Measurements from ENCODE around the gene VPREB3. TPM values are rescaled to one million over a fixed set of nuclear protein-coding genes. Genes with fewer than 3 reads are reported as not detected.

The VPREB3 gene
- polyA plus RNA-seq, 1 experiment, result 0.21 TPM

- Histone ChIP-seq H3K4me3 (ENCODE audit: low read depth, low read length) (no peak overlapping the region), H3K36me3 (ENCODE audit: control insufficient read depth, insufficient read depth, low read length) (peaks cover 3% of the 10 kb centered on the region; the same call in 1 of the 2 replicates), H3K27me3 (ENCODE audit: control insufficient read depth, insufficient read depth, low read length) (no peaks in the 10 kb centered on the region)
- TF ChIP-seq, protein P1, sequence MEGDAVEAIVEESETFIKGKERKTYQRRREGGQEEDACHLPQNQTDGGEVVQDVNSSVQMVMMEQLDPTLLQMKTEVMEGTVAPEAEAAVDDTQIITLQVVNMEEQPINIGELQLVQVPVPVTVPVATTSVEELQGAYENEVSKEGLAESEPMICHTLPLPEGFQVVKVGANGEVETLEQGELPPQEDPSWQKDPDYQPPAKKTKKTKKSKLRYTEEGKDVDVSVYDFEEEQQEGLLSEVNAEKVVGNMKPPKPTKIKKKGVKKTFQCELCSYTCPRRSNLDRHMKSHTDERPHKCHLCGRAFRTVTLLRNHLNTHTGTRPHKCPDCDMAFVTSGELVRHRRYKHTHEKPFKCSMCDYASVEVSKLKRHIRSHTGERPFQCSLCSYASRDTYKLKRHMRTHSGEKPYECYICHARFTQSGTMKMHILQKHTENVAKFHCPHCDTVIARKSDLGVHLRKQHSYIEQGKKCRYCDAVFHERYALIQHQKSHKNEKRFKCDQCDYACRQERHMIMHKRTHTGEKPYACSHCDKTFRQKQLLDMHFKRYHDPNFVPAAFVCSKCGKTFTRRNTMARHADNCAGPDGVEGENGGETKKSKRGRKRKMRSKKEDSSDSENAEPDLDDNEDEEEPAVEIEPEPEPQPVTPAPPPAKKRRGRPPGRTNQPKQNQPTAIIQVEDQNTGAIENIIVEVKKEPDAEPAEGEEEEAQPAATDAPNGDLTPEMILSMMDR (IDR thresholded peaks at IDR 0.05; ENCODE audit: insufficient read depth, low read depth, low read length), result no peak
- no peak for DNase-seq (ENCODE audit: low read depth)
- POLR2A ChIA-PET, result no interaction called here
- CTCF ChIA-PET, result no interaction called here
Observed at GRCh38 chr22:23779731-23780130, 25.5 kb upstream of the VPREB3 start.

- Histone ChIP-seq H3K27me3 (ENCODE audit: control insufficient read depth, insufficient read depth, low read length) (no peaks in the 10 kb centered on the region), H3K4me3 (ENCODE audit: low read depth, low read length) (no peak overlapping the region), H3K36me3 (ENCODE audit: control insufficient read depth, insufficient read depth, low read length) (peaks cover 1% of the 10 kb centered on the region; the same call in 1 of the 2 replicates)
- POLR2A ChIA-PET, result no interaction called here
- CTCF ChIA-PET, result no interaction called here
- TF ChIP-seq, protein P1 (IDR thresholded peaks at IDR 0.05; ENCODE audit: insufficient read depth, low read depth, low read length), result no peak
- no peak for DNase-seq (ENCODE audit: low read depth)
Observed at GRCh38 chr22:23779083-23779482, 24.9 kb upstream of the VPREB3 start.

DNA sequence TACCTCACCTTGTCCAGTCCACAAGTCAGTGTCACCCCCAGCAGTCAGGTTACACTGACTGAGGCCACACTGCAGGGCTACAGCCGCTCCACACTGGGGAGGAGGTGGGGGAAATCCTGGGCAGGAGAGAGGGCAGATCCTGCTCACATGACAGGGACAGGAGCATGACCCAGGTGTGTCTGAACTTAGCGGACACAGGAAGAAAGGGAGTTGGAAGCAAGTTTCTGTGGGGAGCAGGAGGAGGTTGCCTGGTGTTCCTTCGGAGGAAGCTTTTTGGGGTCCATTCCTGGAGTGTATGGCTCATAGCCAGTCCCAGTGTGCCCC is 24.3 kb upstream of the VPREB3 start:
- peaks cover 1% of the 10 kb centered on the region; the same call in 1 of the 2 replicates for H3K36me3 ChIP-seq (ENCODE audit: control insufficient read depth, insufficient read depth, low read length)
- TF ChIP-seq, protein P1 (IDR thresholded peaks at IDR 0.05; ENCODE audit: insufficient read depth, low read depth, low read length), result no peak
- no peak for DNase-seq (ENCODE audit: low read depth)
- no peaks in the 10 kb centered on the region for H3K27me3 ChIP-seq (ENCODE audit: control insufficient read depth, insufficient read depth, low read length)
- ChIA-PET CTCF (interaction anchor here (0.6 to 1.4 kb wide), 3 partner anchors 58 to 73 kb away, joined by 3 to 11 read pairs (median 3); no protein-coding TSS in a partner anchor), POLR2A (no interaction called here)
- no peak overlapping the region for H3K4me3 ChIP-seq (ENCODE audit: low read depth, low read length)

DNA sequence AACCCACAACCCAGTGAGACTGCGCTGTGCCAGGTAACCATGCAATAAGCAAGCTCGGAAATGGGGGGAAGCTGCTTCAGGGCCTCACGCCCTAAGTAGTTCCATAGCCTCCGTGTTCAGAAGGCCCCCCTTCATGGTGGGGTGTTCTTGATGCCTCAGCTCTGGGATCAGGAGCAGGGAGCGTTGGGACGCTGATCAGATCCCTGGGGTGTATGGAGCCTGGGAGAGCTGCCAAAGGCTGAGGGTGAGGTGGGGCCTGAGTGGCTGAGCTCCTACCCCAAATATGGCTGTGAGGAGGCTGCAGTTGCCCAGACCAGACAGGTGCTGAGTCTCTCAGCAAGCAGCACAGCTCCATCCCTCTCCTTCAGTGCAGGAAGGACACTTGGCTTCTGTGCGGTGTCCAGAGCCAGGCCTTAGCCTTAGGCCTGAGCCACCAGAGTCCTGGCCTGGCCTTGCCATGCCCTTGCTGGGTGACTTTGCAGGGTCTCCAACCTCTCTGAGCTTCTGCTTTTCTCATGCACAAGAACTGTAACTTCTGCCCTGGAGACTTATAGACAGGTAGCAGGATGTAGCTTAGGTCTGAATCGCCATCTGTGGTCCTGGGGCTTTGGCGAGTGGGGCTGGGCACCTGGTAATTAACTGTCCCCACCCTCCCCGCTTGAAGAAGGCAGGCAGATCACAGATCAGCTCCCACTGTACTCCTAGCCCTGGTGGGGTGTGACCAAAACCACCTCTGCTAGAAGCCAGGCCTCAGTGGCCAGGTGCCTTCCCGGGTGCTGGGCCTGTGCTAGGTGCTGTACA is 23.8 kb upstream of the VPREB3 start:
- no peak for DNase-seq (ENCODE audit: low read depth)
- H3K36me3 ChIP-seq (ENCODE audit: control insufficient read depth, insufficient read depth, low read length), result peaks cover 1% of the 10 kb centered on the region; the same call in 1 of the 2 replicates
- CTCF ChIA-PET, result interaction anchor here (0.6 to 1.4 kb wide), 6 partner anchors 8 to 73 kb away, joined by 3 to 11 read pairs (median 4); partner anchors contain the start of gene SMARCB1
- H3K27me3 ChIP-seq (ENCODE audit: control insufficient read depth, insufficient read depth, low read length), result no peaks in the 10 kb centered on the region
- no peak overlapping the region for H3K4me3 ChIP-seq (ENCODE audit: low read depth, low read length)
- POLR2A ChIA-PET, result interaction anchor here (0.6 kb wide), 1 partner anchor 52 kb away, joined by 3 read pairs; no protein-coding TSS in a partner anchor
- TF ChIP-seq, protein P1 (IDR thresholded peaks at IDR 0.05; ENCODE audit: insufficient read depth, low read depth, low read length), result no peak

- Histone ChIP-seq H3K4me3 (ENCODE audit: low read depth, low read length) (no peak overlapping the region), H3K36me3 (ENCODE audit: control insufficient read depth, insufficient read depth, low read length) (no peaks in the 10 kb centered on the region), H3K27me3 (ENCODE audit: control insufficient read depth, insufficient read depth, low read length) (no peaks in the 10 kb centered on the region)
- ChIA-PET POLR2A (interaction anchor here (0.7 kb wide), 1 partner anchor 59 kb away, joined by 5 read pairs; no protein-coding TSS in a partner anchor), CTCF (interaction anchor here (1.1 to 14.8 kb wide), 3 partner anchors 11 to 118 kb away, joined by 4 to 272 read pairs (median 6); no protein-coding TSS in a partner anchor)
- TF ChIP-seq, protein P1 (IDR thresholded peaks at IDR 0.05; ENCODE audit: insufficient read depth, low read depth, low read length), result no peak
- DNase-seq (ENCODE audit: low read depth), result no peak
Observed at GRCh38 chr22:23775779-23776375, 21.7 kb upstream of the VPREB3 start.

All from BJ (cell line).